Esophagus squamous epithelium (tissue), 5 donors: ENCODE measurements around the gene FOXB2. TPM values are rescaled to one million over a fixed set of nuclear protein-coding genes. Genes with fewer than 3 reads are reported as not detected.

ENCODE experiments used
- DNase-seq: peaks from one replicate; lab custom pipeline; 2025; lab: John Stamatoyannopoulos, UW
- H3K27ac ChIP-seq, 4 donors: fragments of 200-600 bp; sonication (generic); one replicate each; pipeline ENCODE4 v1.5.1; 2016 to 2019; ENCODE audit warnings: mild to moderate bottlenecking in 1 of 4
- H3K27me3 ChIP-seq, 4 donors: fragments of 200-600 bp; sonication (generic); 1 replicate in 3 of 4; 2 replicates in 1 of 4; pipeline versions ENCODE4 v1.5.1 to v1.6.0; 2017 to 2021; ENCODE audit warnings: antibody characterized with exemption in 1 of 4
- H3K36me3 ChIP-seq, 3 donors: fragments of 200-600 bp; sonication (generic); one replicate each; pipeline ENCODE4 v1.5.1; 2016 to 2019
- H3K4me1 ChIP-seq, 3 donors: fragments of 200-600 bp; sonication (generic); one replicate each; pipeline ENCODE4 v1.5.1; 2017 to 2019
- H3K4me3 ChIP-seq, 4 donors: fragments of 200-600 bp; sonication (generic); 1 replicate in 3 of 4; 2 replicates in 1 of 4; pipeline ENCODE4 v1.5.1; 2016 to 2019; ENCODE audit warnings: mild to moderate bottlenecking in 2 of 4, moderate library complexity in 1 of 4
- H3K9me3 ChIP-seq, 3 donors: fragments of 200-600 bp; sonication (generic); one replicate each; pipeline ENCODE4 v1.5.1; 2016 to 2019
- CTCF ChIP-seq, 6 experiments: fragments of 450-650 bp in 4 of 6; fragments of 200-600 bp in 2 of 6; sonication (generic) in 2 of 6; IDR thresholded peaks; one replicate each; pipeline ENCODE4 v1.5.1; 2016 to 2019; ENCODE audit warnings: antibody characterized with exemption in 6 of 6, mild to moderate bottlenecking in 4 of 6, moderate library complexity in 4 of 6
- POLR2A ChIP-seq, 4 donors: fragments of 450-650 bp; IDR thresholded peaks; one replicate each; pipeline ENCODE4 v1.6.1; 2017; ENCODE audit warnings: antibody characterized with exemption in 4 of 4, mild to moderate bottlenecking in 4 of 4, moderate library complexity in 3 of 4
- WGBS, 2 donors: methylation state at CpG; one replicate each; pipeline ENCODE4 v1.1.5; 2018; 5-methylcytosine and 5-hydroxymethylcytosine counted together
- intact Hi-C: fragments of 100-400 bp; cut with DNase I; formaldehyde crosslinking; loops from one replicate; pipeline ENCODE4 v1.15.0; 2022
- total RNA-seq, 4 donors: library from RNA; depleted of rRNA; stranded (reverse); fragments of >200 nt; gene quantifications; one replicate each; pipeline ENCODE4 v1.1.0, GENCODE V29; 2016
- donor health status: DM: yes; HTN: yes; CAD: no.

The FOXB2 gene
- total RNA-seq, 4 donors from 2014 or later, result not detected

- TF ChIP-seq CTCF (IDR thresholded peaks at IDR 0.05) (no peak), POLR2A (IDR thresholded peaks at IDR 0.05) (no peak)
- intact Hi-C loops, result no loop called here
- H3K4me1 ChIP-seq, result peaks cover 13 to 66% (median 24%) of the 10 kb centered on the region in 3 donors
- no peak overlapping the region for H3K27ac ChIP-seq
- H3K4me3 ChIP-seq, result peak overlapping the region in 1 of 4 donors; percentile 35
- 5 to 12% methylated on average over 22 to 31 of the region's 31 CpGs for WGBS, 2 donors
- peaks cover 41 to 100% (median 68%) of the 10 kb centered on the region in 4 donors for H3K27me3 ChIP-seq
- no peaks in the 10 kb centered on the region for H3K36me3 ChIP-seq
- no peak for DNase-seq
- H3K9me3 ChIP-seq, result no peaks in the 10 kb centered on the region
These were observed 4.0 kb upstream of the FOXB2 start for GRCh38 chr9:77015327-77016048.

GRCh38 chr9:77016121-77016525 lies 3.3 kb upstream of the FOXB2 start:
- Histone ChIP-seq H3K36me3 (no peaks in the 10 kb centered on the region), H3K4me1 (peaks cover 19 to 72% (median 30%) of the 10 kb centered on the region in 3 donors), H3K27me3 (peaks cover 48 to 100% (median 74%) of the 10 kb centered on the region in 4 donors), H3K9me3 (no peaks in the 10 kb centered on the region), H3K4me3 (peak overlapping the region in 1 of 4 donors; percentile 35), H3K27ac (no peak overlapping the region)
- no peak for DNase-seq
- TF ChIP-seq CTCF (IDR thresholded peaks at IDR 0.05), result no peak
- TF ChIP-seq POLR2A (IDR thresholded peaks at IDR 0.05), result no peak
- intact Hi-C loops, result no loop called here
- no CpG with 5 or more reads among the region's 37 CpGs for WGBS, 2 donors

GRCh38 chr9:77016526-77017504 lies 2.6 kb upstream of the FOXB2 start:
- no peaks in the 10 kb centered on the region for H3K9me3 ChIP-seq
- H3K4me3 ChIP-seq, result peak overlapping the region in 1 of 4 donors; percentile 35
- H3K27ac ChIP-seq, result no peak overlapping the region
- peaks cover 18 to 77% (median 30%) of the 10 kb centered on the region in 3 donors for H3K4me1 ChIP-seq
- 0 to 8% methylated on average over 4 to 11 of the region's 47 CpGs for WGBS, 2 donors
- DNase-seq, result no peak
- TF ChIP-seq CTCF (IDR thresholded peaks at IDR 0.05) (no peak), POLR2A (IDR thresholded peaks at IDR 0.05) (no peak)
- H3K36me3 ChIP-seq, result no peaks in the 10 kb centered on the region
- H3K27me3 ChIP-seq, result peaks cover 48 to 100% (median 78%) of the 10 kb centered on the region in 4 donors
- intact Hi-C loops, result no loop called here

GRCh38 chr9:77017505-77017894 lies 2.0 kb upstream of the FOXB2 start:
- H3K4me1 ChIP-seq, result peaks cover 15 to 77% (median 23%) of the 10 kb centered on the region in 3 donors
- H3K27ac ChIP-seq, result no peak overlapping the region
- DNase-seq, result no peak
- no peaks in the 10 kb centered on the region for H3K9me3 ChIP-seq
- intact Hi-C loops, result no loop called here
- no peak overlapping the region for H3K4me3 ChIP-seq
- WGBS, 2 donors, result 7 to 11% methylated on average over 5 of the region's 5 CpGs
- H3K36me3 ChIP-seq, result no peaks in the 10 kb centered on the region
- no peak for TF ChIP-seq POLR2A (IDR thresholded peaks at IDR 0.05)
- peaks cover 50 to 100% (median 80%) of the 10 kb centered on the region in 4 donors for H3K27me3 ChIP-seq

GRCh38 chr9:77018058-77018968 lies 1.1 kb upstream of the FOXB2 start:
- peaks cover 57 to 100% (median 82%) of the 10 kb centered on the region in 4 donors for H3K27me3 ChIP-seq
- no peaks in the 10 kb centered on the region for H3K9me3 ChIP-seq
- 5 to 8% methylated on average over 27 of the region's 64 CpGs for WGBS, 2 donors
- peak overlapping the region in 2 of 4 donors; percentile 19 to 35 for H3K4me3 ChIP-seq
- intact Hi-C loops, result no loop called here
- peaks cover 15 to 83% (median 23%) of the 10 kb centered on the region in 3 donors for H3K4me1 ChIP-seq
- H3K27ac ChIP-seq, result no peak overlapping the region
- no peaks in the 10 kb centered on the region for H3K36me3 ChIP-seq
- no peak for TF ChIP-seq POLR2A (IDR thresholded peaks at IDR 0.05)
- no peak for TF ChIP-seq CTCF (IDR thresholded peaks at IDR 0.05)
- DNase-seq, result no peak
